ENCODE results near the gene MAP2.

The MAP2 gene, protein sequence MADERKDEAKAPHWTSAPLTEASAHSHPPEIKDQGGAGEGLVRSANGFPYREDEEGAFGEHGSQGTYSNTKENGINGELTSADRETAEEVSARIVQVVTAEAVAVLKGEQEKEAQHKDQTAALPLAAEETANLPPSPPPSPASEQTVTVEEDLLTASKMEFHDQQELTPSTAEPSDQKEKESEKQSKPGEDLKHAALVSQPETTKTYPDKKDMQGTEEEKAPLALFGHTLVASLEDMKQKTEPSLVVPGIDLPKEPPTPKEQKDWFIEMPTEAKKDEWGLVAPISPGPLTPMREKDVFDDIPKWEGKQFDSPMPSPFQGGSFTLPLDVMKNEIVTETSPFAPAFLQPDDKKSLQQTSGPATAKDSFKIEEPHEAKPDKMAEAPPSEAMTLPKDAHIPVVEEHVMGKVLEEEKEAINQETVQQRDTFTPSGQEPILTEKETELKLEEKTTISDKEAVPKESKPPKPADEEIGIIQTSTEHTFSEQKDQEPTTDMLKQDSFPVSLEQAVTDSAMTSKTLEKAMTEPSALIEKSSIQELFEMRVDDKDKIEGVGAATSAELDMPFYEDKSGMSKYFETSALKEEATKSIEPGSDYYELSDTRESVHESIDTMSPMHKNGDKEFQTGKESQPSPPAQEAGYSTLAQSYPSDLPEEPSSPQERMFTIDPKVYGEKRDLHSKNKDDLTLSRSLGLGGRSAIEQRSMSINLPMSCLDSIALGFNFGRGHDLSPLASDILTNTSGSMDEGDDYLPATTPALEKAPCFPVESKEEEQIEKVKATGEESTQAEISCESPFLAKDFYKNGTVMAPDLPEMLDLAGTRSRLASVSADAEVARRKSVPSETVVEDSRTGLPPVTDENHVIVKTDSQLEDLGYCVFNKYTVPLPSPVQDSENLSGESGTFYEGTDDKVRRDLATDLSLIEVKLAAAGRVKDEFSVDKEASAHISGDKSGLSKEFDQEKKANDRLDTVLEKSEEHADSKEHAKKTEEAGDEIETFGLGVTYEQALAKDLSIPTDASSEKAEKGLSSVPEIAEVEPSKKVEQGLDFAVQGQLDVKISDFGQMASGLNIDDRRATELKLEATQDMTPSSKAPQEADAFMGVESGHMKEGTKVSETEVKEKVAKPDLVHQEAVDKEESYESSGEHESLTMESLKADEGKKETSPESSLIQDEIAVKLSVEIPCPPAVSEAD (N-terminal part only)

GRCh38 chr2:209423562-209424198 is at the start of gene MAP2:
MAP2 (plus strand) TSS chr2:209424047; CDS start chr2:209653171, 229,124 bp downstream.
- peak; percentile 23 for DNase-seq (ENCODE audit: low read depth)

DNA sequence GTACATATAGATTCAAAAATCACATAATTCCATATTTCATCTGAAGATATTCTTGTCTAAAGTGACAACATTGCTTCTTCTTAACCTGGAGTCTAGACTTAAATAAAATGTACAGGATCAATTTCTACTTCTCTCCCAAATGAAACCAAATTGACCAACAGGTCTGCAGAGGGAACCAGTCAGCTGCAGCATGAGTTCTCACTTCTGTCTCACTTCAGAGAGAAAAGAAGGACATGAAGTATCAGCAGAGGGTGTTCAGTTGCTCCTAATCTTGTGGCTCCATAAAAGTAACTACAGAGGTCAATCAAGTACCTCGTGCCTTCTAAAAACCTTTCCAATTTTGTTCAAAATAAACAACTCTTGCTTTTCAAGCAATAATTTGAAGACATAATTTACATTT is 47.2 kb upstream of the MAP2 start:
- DNase-seq (ENCODE audit: low read depth) = no peak

DNA sequence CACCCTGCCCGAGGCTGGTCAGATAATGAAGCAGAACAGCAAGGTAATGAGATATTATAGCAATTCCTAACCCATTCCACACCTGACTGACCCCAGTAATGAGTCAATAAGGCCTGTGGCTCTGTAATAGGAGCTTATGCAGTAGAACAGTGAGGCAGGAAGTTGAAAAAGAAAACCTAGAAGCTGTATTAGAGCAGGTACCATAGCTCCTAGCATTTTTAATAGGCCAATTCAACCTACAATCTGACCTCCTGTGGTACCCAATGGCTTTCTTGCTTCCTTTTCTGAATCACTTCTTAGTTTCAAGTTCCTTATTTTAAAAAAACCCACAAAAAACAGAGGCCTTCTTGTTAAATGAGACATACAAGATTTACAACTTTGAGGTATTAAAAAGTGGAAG is 43.6 kb upstream of the MAP2 start:
- no peak for DNase-seq (ENCODE audit: low read depth)

- no peak for DNase-seq (ENCODE audit: low read depth)
Measured at GRCh38 chr2:209381091-209381490, 42.8 kb upstream of the MAP2 start.

GRCh38 chr2:209382775-209383174 is 41.1 kb upstream of the MAP2 start:
- DNase-seq (ENCODE audit: low read depth) = no peak

- DNase-seq (ENCODE audit: low read depth) = no peak
Measured at GRCh38 chr2:209383212-209383611, 40.6 kb upstream of the MAP2 start.

- DNase-seq (ENCODE audit: low read depth) = no peak
Measured at GRCh38 chr2:209387389-209387788, 36.5 kb upstream of the MAP2 start.

DNA sequence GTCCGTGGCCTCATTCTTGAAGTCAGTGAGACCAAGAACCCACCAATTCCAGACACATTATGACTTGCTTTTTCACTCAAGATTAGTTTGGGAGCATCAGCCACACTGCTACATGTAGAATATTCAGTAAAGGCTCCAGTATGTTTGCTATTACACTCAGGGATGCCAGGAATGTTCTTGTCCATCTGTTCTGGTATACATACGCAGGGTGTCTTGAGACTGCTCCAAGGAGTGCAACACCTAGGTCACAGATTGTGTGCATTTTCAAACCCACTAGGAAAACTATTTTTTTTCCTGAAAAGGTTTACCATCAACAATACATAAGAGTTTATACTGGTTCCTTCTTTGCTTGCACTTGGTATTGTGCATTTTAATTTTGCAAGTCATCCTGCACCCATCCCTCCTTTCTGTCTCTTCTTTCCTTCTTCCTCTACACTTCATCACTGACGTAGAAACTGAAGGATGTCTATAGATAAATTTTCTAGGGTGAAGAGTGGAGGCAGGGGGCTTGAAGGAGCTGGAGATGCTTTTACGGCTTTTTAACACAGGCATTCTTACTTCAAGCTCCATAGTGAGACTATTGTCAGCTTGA is 35.3 kb upstream of the MAP2 start:
- no peak for DNase-seq (ENCODE audit: low read depth)

- DNase-seq (ENCODE audit: low read depth) = no peak
Measured at GRCh38 chr2:209389171-209389618, 34.7 kb upstream of the MAP2 start.

GRCh38 chr2:209390839-209391238 is 33.0 kb upstream of the MAP2 start:
- no peak for DNase-seq (ENCODE audit: low read depth)

DNA sequence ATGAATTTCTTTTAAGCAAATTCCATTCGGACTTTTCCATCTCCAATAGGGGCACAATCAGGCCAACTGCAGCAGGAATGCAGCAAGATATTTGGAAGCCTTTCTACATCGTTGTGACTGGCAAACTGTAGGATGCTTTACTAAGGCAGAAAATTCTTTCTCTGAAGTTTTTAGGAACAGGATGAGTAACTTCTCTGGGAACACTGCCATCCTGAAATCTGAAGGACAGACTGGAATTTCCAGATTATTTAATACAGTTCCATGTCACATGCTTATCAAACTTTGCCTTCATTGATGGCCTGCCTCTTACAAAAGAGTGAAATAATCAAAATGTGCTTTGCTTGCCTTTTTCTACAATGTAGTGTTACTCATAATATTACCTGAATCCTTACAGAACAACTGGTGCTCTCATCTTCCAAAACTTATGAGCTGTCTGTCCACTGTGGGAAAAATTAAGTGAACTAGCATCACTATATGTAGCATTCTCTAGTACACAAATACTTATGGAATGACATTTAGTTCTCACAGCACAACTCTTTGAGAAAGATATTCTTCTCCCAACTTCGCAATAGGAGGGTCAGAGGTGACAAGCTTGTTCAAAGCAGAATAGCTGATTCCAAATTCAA is 32.0 kb upstream of the MAP2 start:
- DNase-seq (ENCODE audit: low read depth) = no peak

DNA sequence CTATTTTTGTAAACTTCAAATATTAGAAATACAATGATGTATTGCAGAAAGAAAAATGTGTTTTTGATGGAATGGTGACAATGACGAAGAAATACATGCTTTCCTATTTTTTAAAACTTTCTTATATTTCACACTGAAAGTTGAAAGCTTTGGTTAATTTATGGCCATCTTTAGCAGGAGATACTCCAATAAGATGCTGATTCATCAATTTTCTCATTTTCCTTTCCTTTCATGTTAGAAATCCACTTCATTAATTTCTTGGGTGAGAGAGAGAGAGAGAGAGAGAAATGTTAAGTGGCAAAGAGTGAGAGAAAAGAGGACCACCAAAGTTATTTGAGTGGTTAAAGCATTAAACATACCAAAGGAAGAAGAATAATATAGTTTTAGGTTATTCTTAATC is 28.6 kb upstream of the MAP2 start:
- no peak for DNase-seq (ENCODE audit: low read depth)

DNA sequence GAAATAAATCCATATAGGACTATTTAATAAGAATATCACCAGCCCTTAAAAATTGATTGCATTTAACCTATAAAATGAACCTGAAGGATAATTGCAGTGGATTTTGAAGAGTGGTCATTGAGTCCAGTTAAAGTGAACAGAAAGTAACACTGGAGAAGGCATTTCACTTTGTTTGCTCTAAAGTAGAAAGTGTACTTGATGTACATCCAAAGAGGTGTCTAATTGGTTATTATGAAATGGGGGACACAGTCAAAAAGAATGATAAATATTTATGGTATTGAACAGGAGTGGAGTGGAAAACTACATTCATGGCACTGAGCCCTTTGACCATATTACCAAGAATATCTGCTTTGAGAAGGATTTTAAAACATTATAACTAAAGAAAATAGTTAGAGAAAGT is 28.2 kb upstream of the MAP2 start:
- DNase-seq (ENCODE audit: low read depth) = no peak

GRCh38 chr2:209398463-209398862 is 25.4 kb upstream of the MAP2 start:
- no peak for DNase-seq (ENCODE audit: low read depth)

GRCh38 chr2:209401788-209402187 is 22.1 kb upstream of the MAP2 start:
- DNase-seq (ENCODE audit: low read depth) = no peak

GRCh38 chr2:209411296-209411695 is 12.6 kb upstream of the MAP2 start:
- DNase-seq (ENCODE audit: low read depth) = no peak

GRCh38 chr2:209411718-209412117 is 12.1 kb upstream of the MAP2 start:
- no peak for DNase-seq (ENCODE audit: low read depth)

DNA sequence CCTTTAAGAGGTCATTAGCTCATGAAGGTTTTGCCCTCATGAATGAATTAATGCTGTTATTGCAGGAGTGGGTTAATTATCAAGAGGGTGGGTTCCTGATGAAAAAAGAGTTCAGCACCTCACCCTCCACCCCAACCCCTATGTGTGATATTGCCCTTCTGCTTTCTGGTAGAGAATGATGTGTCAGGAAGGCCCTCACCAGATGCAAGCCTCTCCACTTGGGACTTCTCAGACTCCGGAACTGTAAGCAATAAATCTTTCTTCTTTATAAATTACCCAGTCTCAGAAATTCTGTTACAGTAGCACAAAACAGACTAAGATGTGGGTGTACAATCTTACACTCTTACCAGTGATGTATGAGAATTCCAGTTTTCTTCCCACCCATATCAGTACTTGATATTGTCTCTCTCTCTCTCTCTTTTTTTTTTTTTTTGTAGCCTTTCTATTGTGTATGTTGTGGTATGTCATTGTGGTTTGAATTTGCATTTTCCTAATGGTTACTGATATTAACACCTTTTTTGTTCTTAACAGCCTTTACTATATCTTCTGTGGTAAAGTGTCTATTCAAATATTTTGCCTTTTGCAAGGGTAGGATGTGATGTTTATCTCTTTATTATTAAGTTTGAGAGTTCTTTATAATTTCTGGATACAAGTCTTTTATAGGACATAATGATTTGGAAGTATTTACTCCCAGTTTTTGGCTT is 10.4 kb upstream of the MAP2 start:
- DNase-seq (ENCODE audit: low read depth) = no peak

GRCh38 chr2:209416913-209417312 is 6.9 kb upstream of the MAP2 start:
- DNase-seq (ENCODE audit: low read depth) = no peak

- no peak for DNase-seq (ENCODE audit: low read depth)
Measured at GRCh38 chr2:209422191-209422754, 1.6 kb upstream of the MAP2 start.
